HepG2 (cell line): ENCODE results near the gene BCORL1. TPM values are rescaled to one million over a fixed set of nuclear protein-coding genes. Genes with fewer than 3 reads are reported as not detected.
A peak's percentile ranks its signal among the peaks of the same experiment; 100 is the strongest.

Experiments
- ARNTL ChIP-seq: sonication (generic); formaldehyde crosslinking; IDR thresholded peaks from 2 replicates; pipeline ENCODE4 v1.4.0; 2020; ENCODE audit warnings: mild to moderate bottlenecking, missing genetic modification reagents
- ASH2L ChIP-seq: fragments of 300-600, 200-600 bp; sonication (generic); IDR thresholded peaks from 2 replicates; pipeline ENCODE4 v1.7.0; 2017; ENCODE audit warnings: low read depth, mild to moderate bottlenecking, moderate library complexity, mixed read lengths, low read length; ENCODE audit not compliant: insufficient read length
- ATF5 ChIP-seq: sonication (generic); formaldehyde crosslinking; IDR thresholded peaks from 2 replicates; pipeline ENCODE4 v1.4.0; 2020; ENCODE audit warnings: mild to moderate bottlenecking, low read depth, missing genetic modification reagents
- FOXJ3 ChIP-seq: sonication (generic); formaldehyde crosslinking; IDR thresholded peaks from 2 replicates; pipeline ENCODE4 v1.4.0; 2020; ENCODE audit warnings: missing genetic modification reagents, mild to moderate bottlenecking, borderline replicate concordance
- GABPB1 ChIP-seq: IDR thresholded peaks from 2 replicates; pipeline ENCODE4 v1.6.1; 2016; ENCODE audit warnings: mild to moderate bottlenecking, missing genetic modification reagents, moderate library complexity, missing compliant biosample characterization
- MEIS1 ChIP-seq: sonication (generic); formaldehyde crosslinking; IDR thresholded peaks from 2 replicates; pipeline ENCODE4 v1.9.0; 2021; ENCODE audit warnings: mild to moderate bottlenecking, missing genetic modification reagents, moderate library complexity, borderline replicate concordance
- NR3C1 ChIP-seq: sonication (generic); formaldehyde crosslinking; IDR thresholded peaks from 2 replicates; pipeline ENCODE4 v1.4.0; 2020; ENCODE audit warnings: missing genetic modification reagents
- PRDM4 ChIP-seq: sonication (generic); formaldehyde crosslinking; IDR thresholded peaks from 2 replicates; pipeline ENCODE4 v1.9.0; 2021; ENCODE audit warnings: missing genetic modification reagents, borderline replicate concordance
- RAD51 ChIP-seq: fragments of 450-650 bp; IDR thresholded peaks from 2 replicates; pipeline ENCODE4 v1.6.1; 2016; ENCODE audit warnings: borderline replicate concordance
- ZFP90 ChIP-seq: sonication (generic); formaldehyde crosslinking; IDR thresholded peaks from 2 replicates; pipeline ENCODE4 v1.8.0; 2022; ENCODE audit warnings: missing genetic modification reagents, mild to moderate bottlenecking, inconsistent platforms, borderline replicate concordance
- ZHX2 ChIP-seq, 2 experiments: sonication (generic) in 1 of 2; formaldehyde crosslinking in 1 of 2; IDR thresholded peaks; 2 replicates each; pipeline versions ENCODE4 v1.6.1 to v1.9.0; 2014 to 2022; ENCODE audit warnings: antibody characterized with exemption in 1 of 2, borderline replicate concordance in 1 of 2, inconsistent platforms in 1 of 2, low read depth in 1 of 2, missing genetic modification reagents in 1 of 2
- ZNF280D ChIP-seq: sonication (generic); formaldehyde crosslinking; IDR thresholded peaks from 2 replicates; pipeline ENCODE4 v1.5.1; 2020; ENCODE audit warnings: mild to moderate bottlenecking, missing genetic modification reagents
- polyA plus RNA-seq, 8 experiments: library from polyadenylated mRNA; depleted of rRNA in 3 of 8; stranded (reverse) in 7 of 8; unstranded in 1 of 8; fragments of >200 nt; fragmentation: Illumina TruSeq in 4 of 8; extraction: Trizol in 4 of 8; gene quantifications; 2 replicates each; pipeline versions ENCODE4 v1.2.1 to v1.2.3, GENCODE V29; 2011 to 2016; ENCODE audit warnings: low read depth in 4 of 8, missing spikeins in 1 of 8, mixed read lengths in 1 of 8; ENCODE audit not compliant: insufficient read depth in 1 of 8
- total RNA-seq, 5 experiments: library from RNA; depleted of rRNA; stranded (reverse); fragments of >200 nt; fragmentation: Illumina TruSeq; extraction: Trizol; gene quantifications; 2 replicates each; pipeline ENCODE4 v1.2.3, GENCODE V29; 2016; ENCODE audit warnings: low read depth in 1 of 5

Gene BCORL1
- total and polyA plus RNA-seq, 2 of the 13 experiments (the other 11 are each of a cell fraction or from before 2014, with no cell fraction given), result 0.67 to 1.4 TPM

- no peak for TF ChIP-seq NR3C1 (CRISPR knock-in tag)
- TF ChIP-seq PRDM4 (CRISPR knock-in tag), result no peak
- TF ChIP-seq ZHX2 (IDR thresholded peaks at IDR 0.05; ENCODE audit: low read depth), result no peak
- TF ChIP-seq ZHX2 (CRISPR knock-in tag; IDR thresholded peaks at IDR 0.05; ENCODE audit: borderline replicate concordance), result no peak
- no peak for TF ChIP-seq RAD51
- no peak for TF ChIP-seq FOXJ3 (CRISPR knock-in tag)
- no peak for TF ChIP-seq ZNF280D (CRISPR knock-in tag)
- TF ChIP-seq ARNTL, result no peak
- TF ChIP-seq ATF5, result no peak
- peak; percentile 68 for TF ChIP-seq GABPB1 (CRISPR knock-in tag)
- no peak for TF ChIP-seq ZFP90
- no peak for TF ChIP-seq ASH2L
- TF ChIP-seq MEIS1 (CRISPR knock-in tag), result no peak
Observed at GRCh38 chrX:130097507-130098209, 115.2 kb downstream of the BCORL1 start (continued).
